GM12873 (cell line): Measurements from ENCODE around the gene PPP2R2D.

Experiments
- CTCF ChIP-seq: IDR thresholded peaks from 2 replicates; pipeline ENCODE4 v1.5.1; 2012; ENCODE audit warnings: low read depth, mild to moderate bottlenecking, moderate library complexity, low read length, control low read depth; ENCODE audit not compliant: insufficient read depth; ENCODE audit errors: missing control alignments

PPP2R2D gene

GRCh38 chr10:131912620-131913019 is 11.8 kb downstream of the PPP2R2D start:
- TF ChIP-seq CTCF, result no peak

GRCh38 chr10:131915484-131915883 is 14.7 kb downstream of the PPP2R2D start:
- TF ChIP-seq CTCF, result no peak

DNA sequence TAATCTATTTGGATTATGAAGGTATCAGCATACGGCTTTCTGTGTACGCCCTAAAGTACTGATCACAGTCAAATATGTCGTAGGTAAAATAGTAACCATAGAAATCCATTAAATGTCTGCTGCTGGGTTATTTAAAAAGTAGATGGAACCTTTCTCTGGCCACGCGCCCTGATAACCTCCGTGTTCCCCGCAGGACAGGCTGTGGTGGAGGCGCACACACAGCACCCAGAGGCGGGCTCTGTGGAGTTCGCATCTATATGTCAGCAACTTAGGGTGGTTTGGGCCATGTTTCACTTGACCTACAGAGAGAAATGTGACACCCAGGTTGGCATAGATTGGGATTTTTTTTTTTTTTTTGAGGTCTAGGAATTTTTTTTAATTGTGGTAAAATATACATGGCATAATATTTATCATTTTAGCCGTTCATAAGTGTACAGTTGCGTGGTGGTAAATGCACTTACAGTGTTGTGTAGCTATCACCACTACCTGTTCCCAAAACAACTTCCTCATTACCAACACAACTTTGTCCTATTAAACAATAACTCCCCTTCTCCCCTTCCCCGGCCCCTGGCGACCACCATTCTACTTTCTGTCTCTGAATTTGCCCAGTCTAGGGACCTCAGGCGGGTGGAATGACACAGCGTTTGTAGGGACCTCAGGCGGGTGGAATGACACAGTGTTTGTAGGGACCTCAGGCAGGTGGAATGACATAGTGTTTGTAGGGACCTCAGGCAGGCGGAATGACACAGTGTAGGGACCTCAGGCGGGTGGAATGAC is 15.4 kb downstream of the PPP2R2D start:
- no peak for TF ChIP-seq CTCF

DNA sequence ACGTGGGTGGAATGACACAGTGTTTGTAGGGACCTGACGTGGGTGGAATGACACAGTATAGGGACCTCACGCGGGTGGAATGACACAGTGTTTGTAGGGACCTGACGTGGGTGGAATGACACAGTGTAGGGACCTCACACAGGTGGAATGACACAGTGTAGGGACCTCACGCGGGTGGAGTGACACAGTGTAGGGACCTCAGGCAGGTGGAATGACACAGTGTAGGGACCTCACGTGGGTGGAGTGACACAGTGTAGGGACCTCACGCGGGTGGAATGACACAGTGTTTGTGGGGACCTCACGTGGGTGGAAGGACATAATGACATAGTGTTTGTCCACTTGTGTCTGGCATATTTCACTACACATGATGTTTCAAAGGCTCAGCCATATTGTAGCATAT is 19.3 kb downstream of the PPP2R2D start:
- TF ChIP-seq CTCF, result no peak

- TF ChIP-seq CTCF, result no peak
Measured at GRCh38 chr10:131920693-131921092, 19.9 kb downstream of the PPP2R2D start.

DNA sequence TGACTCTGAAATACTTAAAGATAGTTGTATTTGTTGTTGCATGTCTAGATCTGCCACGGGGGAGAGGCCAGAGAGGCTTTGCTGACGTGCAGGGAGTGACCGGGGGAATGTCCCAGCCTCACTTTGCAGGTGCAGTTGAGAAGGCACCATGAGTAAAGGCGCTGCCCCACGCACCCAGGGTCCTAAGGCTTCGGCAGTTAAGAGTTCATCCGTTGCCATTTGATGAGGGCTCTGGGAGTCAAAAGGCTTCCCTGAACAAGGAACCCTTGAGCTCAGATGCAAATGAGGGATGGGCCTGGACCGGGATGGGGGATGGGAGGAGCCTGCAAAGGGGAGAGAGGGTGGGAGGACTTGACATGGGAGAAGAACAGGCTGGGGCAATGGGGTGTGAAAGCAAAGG is 20.4 kb downstream of the PPP2R2D start:
- no peak for TF ChIP-seq CTCF

- TF ChIP-seq CTCF, result no peak
Measured at GRCh38 chr10:131923038-131923756, 22.4 kb downstream of the PPP2R2D start.
